ENCODE measurements around the gene PPIAL4G.
A peak's percentile ranks its signal among the peaks of the same experiment; 100 is the strongest.
"Not testable (repeated sequence)": the region's sequence is repeated elsewhere in the genome, so short reads cannot be mapped to it uniquely, and the experiment has no call there.

The PPIAL4G gene

DNA sequence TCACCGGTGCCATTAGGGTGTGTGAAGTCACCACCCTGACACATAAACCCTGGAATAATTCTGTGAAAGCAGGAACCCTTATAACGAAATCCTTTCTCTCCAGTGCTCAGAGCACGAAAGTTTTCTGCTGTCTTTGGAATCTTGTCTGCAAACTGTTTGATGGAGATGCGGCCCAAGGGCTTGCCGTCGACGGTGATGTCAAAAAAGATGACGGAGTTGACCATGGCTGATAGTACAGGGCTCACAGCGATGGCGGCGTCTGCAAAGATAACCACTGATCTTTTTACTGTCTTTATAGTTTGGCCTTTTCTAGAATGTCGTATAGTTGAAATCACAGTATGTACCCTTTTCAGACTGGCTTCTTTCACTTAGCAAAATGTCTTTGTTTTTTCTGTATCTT, at the start of gene PPIAL4G:
Gene PPIAL4G, minus strand, starts transcription at position 274 of the 400 bp plus-strand sequence. Its CDS starts 50 bp downstream, at position 224.
- not testable (repeated sequence) for DNase-seq

DNA sequence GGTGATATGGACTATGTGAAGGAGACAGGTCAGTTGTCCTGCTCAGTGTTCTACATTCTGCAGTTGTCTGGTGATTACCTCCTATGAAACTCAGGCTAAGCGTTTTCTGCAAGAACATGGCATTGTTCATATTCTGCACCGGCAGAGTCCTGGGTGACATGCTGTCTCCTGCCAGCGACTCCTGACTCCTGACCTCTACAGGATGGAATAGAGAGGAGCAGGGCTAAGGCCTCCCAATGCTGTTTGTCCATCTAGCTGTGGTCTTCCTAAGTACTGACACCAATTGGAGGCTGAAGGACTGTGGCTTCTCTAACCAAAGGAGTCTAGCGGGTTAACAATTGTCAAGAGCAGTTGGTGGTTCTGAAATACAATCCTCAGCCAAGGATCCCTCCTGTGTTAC, 49.1 kb upstream of the PPIAL4G start:
- DNase-seq = not testable (repeated sequence)

DNA sequence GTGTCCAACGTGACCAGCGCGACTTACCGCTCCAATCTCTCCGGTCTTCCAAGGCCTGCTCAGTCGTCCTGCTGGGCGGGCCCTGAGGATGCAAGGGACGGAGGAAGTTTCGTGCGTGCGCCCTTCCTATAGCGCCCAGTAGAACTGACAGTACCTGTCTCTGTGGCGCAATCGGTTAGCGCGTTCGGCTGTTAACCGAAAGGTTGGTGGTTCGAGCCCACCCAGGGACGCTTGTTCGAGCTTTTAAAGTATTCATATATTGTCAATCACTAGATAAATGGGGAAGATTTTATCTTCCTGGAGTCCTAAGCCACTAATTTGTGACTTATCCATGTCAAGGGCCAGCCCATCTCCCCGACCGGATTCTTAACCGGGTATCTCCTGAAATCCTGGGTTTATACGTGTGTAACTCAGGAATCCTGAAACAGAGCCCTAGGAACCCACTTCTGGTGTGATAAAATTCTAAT, 46.0 kb upstream of the PPIAL4G start:
- DNase-seq = peak; percentile 51

DNA sequence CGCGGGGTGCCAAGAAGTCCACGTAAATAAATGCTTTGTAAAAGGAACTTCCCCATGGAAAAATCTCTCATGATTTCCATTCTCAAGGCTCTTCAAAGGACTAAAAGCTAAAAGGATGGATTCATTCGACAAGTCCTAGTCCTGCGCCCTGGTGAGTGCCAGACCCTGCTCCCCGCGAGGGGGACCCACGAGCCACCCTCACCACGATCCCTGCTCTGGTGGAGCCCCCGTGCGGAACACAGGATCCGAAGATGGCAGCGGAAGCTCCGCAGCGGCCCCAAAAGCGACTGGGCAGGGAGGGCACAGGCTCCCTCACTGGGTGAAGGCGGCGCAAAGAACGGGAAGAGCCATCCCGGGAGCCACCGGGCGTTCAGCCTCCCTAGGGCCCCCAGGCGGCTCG, 45.5 kb upstream of the PPIAL4G start:
- not testable (repeated sequence) for DNase-seq

DNA sequence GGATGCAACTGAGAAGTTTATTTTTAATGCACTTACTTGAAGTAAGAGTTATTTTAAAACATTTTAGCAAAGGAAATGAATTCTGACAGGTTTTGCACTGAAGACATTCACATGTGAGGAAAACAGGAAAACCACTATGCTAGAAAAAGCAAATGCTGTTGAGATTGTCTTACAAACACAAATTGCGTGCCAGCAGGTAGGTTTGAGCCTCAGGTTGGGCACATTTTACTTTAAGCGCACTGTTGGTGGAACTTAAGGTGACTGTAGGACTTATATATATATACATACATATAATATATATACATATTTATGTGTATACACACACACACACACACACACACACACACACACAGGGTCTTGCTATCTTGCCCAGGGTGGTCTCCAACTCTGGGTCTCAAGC, 43.5 kb upstream of the PPIAL4G start:
- DNase-seq = not testable (repeated sequence)

DNA sequence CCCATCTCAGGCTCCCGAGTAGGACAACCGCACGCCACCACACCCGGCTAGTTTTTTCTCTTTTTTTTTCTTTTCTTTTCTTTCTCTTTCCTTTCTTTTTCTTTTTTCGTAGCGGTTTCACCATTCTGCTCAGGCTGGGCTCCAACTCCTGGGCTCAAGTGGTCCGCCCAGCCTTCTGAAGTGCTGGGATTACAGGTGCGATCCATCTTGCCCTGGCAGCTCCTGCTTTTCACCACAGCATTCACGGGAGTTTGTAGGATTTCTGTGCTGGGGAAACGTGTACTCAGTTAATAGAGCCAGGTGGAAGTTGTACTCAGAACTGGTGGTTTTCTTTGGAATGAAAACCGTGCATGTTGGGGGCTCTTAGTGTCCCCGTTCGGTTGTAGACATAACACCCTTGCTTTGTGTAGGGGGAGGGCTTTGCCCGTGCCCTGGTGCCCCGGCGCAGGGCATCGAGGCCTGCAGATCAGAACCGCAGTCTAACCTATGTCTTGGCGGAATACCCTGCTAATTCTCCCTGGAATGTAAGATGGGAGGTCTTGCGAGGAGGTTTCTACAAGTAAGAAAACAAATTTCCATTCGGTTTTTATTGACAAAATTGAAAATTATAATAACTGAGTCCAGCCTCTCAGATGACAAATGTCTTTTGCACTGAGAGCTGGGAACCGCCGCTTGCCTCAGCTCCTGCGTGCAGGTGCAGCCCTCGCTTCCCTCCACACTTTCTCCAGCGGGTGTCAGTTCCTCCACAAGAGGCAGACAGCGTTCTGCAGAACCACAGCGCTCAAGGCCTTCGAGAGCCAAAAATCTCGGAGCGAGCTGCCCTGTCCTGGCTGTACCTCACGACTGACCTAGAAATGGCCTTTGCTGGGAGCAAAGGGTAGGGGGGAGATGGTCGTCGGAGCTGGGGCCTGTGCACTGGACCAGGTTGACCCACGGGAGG, 40.4 kb upstream of the PPIAL4G start:
- DNase-seq = not testable (repeated sequence)

DNA sequence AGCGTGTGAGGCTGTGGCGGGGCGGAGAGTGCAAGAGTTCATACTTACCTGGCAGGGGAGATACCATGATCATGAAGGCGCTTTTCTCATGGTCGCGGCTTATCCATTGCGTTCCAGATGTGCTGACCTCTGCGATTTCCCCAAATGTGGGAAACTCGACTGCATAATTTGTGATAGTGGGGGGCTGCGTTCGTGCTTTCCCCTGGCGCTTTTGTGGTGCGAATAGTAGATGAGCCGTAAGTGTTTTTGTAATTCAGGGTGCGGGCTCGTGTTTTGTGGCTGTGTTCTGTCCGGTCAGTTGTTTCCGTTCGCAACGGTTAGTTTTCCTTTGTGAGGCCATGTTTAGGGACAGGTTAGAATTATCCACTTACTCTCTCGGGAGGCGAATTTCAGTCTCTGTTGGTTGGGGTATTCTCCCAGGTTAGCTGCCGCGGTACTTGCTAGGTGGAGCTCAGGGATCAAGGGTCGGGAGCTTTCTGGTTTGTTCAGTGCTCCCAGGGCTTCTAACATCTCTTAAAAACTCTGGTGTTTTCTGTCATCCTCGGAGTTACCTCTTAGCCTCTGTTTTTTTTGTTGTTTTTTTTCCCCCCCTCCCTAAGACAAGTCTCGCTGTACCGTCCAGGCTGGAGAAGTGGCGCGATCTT, 39.6 kb upstream of the PPIAL4G start:
- peak; percentile 90 for DNase-seq

DNA sequence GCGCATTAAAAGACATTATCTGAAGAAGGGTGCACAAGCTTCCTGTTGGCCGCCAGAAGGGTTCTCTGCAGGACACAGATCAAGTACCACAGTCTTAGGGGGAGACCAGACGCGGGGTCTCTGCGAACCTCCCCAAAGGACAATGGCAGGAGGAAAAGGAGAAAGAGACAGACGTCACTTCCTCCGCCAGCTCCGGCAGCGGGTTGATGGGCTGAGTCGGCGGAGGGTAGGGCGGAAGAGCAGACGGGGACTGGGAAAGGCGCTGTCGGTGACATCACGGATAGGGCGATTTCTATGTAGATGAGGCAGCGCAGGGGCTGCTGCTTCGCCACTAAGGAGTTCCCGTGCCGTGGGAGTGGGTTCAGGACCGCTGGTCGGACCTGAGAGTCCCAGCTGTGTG, 39.0 kb upstream of the PPIAL4G start:
- DNase-seq = peak; percentile 81

DNA sequence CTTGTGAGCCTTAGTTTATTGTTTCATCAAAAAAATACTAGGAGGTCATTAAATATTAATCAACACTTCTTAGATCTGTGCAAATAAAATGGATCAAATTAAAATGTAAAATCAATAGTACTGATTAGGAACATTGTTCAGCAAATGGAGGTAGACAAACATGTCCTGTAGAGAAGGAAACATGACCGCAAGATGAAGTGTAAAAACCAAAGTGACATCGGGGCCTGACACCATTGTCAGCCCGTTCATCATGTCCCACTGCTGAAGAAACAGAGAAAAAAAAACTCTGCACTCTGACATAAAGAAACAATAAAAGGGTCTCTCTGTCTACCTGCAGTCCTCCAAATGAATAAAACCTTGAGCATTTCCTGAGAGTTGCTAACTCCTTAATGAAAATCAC, 31.2 kb upstream of the PPIAL4G start:
- DNase-seq = not testable (repeated sequence)

DNA sequence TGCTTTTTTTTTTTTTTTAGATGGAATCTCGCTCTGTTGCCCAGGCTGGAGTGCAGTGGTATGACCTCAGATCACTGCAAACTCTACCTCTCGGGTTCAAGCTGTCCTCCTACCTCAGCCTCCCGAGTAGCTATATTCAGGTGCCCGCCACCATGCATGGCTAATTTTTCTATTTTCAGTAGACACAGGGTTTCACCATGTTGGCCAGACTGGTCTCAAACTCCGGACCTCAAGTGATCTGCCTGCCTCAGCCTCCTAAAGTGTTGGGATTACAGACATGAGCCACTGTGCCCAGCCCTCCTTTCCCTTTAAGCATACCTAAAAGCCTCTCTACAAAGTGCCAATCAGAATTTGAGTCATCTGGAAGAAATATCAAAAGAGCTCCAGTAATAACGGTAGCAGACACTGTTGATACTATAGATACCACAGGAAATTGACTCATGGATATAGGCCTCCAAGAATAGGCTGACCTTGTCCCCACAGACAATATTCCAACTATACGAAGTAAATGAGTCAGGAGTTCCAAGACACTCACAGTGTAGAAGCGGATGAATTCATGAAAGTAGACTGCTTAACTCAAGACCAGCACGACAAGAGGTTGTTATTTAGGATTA, 29.6 kb upstream of the PPIAL4G start:
- DNase-seq = not testable (repeated sequence)

DNA sequence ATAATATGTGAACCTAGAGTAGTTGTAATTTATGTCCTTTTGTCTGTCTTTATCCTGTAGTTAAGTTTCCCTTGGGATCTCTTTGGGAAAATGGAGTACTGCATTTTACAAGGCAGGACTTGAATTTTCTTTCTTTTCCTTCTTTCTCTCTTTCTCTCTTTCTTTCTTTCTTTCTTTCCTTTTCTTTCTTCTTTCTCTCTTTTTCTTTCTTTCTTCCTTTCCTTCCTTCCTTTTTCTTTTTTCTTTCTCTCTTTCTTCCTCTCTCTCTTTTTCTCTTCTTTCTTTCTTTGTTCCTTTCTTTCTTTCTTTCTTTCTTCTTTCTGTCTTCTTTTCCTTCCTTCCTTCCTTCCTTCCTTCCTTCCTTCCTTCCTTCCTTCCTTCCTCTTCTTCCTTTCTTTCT, 10.8 kb upstream of the PPIAL4G start:
- not testable (repeated sequence) for DNase-seq

DNA sequence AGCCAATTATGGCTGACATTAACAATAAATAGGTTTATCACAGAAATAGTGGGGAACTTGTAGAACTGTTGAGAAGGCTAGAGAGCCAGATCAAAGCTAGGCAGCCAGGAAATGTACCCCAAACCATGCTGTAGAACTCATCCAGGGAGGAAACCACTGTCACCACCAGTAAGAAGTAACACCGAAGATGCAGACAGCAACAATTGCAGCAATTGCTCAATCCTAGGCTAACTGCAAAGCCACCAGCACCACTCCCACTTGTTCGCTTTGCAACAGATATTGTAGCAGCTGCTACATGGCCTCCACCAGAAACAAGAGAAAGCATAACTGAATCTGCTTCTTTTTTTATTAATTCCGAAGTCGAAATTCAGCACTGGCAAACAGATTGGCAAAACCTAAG, 2.0 kb downstream of the PPIAL4G start:
- not testable (repeated sequence) for DNase-seq

DNA sequence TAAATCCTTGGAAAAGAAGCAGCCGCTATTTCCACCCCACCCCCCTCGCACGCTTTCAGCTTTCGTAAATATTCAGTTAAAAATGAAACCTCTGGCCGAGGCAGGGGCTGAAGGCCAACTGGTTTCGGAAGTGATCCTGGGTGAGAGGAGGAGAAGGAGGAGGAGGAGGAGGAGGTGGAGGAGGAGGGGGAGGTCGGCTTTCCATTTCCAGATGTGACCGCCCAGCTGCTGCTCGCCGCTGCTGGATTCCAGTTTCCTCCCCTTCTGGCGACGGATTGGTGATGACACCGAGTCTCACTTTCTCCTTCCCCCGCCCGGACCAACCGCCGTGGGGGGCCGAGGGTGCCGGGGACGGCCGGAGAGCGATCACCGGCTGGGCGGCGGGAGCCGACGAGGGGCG, 23.4 kb downstream of the PPIAL4G start:
- DNase-seq = not testable (repeated sequence)

DNA sequence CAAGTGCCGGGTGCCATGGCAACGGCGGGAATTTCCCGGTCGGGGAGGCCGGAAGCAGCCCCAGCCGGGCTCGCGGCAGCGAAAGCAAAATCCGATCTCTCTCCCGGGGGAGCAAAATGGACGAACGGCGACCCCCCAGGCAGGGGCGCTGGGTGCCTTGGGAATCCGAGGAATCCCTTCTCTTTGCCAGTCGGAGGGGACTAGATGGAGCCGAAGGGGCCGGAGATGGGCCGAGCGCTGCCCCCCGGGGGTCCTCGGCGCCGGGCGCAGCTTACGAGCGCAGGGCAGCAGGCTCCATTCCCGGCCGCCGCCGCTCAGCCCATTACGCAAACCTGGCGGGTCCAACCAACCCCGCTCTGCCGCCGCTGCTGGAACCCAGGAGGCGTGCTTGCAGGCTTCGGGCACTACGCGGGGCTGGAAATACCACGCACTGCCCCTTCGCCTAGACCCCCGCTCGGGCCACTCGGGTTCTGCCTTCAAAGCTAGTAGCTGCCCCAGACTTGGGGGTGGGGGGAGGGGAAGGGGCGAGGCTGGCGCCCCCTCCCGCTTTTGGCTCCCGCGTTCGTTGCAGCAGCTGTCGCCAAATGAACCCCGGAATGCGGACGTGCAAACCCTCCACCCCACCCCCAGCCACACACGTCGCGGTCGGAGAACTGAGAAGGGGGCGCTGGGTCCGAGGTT, 24.1 kb downstream of the PPIAL4G start:
- not testable (repeated sequence) for DNase-seq

DNA sequence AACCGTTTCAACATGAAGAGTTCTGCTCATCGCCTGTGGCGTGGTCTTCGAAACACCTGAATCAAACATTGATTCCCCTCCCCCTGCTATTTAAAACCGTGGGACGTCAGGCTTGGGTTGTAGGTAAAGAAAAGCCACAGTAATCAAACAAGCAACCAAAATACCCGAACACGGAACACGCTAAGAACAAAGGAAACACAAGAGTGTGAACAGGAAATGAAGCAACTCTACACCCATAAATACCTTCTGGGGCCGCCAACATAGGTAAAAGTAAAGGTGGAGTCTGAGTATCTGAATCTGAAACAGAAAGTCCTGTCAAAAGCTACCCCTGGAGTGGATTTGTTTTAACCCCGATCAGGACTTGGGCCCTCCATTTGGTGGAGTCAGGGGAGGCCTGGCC, 24.7 kb downstream of the PPIAL4G start:
- not testable (repeated sequence) for DNase-seq

DNA sequence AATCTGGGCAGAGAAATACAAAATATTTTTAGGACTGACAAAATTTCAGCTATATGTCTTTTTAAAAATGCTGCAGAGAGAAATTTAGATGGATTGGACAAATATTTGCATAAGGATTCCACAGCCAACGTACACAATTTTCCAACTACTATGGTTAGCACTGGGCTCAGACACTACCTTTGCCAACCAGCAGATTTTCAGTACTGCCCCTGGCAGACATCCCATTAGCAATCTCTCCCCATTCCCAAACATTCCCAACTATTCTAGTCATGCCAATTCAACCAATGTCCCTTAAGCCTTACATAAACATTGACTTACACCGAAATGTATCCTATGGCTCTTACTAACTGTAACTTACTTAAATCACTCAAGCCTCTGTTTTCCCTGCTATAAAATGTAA, 30.3 kb downstream of the PPIAL4G start:
- DNase-seq = not testable (repeated sequence)

DNA sequence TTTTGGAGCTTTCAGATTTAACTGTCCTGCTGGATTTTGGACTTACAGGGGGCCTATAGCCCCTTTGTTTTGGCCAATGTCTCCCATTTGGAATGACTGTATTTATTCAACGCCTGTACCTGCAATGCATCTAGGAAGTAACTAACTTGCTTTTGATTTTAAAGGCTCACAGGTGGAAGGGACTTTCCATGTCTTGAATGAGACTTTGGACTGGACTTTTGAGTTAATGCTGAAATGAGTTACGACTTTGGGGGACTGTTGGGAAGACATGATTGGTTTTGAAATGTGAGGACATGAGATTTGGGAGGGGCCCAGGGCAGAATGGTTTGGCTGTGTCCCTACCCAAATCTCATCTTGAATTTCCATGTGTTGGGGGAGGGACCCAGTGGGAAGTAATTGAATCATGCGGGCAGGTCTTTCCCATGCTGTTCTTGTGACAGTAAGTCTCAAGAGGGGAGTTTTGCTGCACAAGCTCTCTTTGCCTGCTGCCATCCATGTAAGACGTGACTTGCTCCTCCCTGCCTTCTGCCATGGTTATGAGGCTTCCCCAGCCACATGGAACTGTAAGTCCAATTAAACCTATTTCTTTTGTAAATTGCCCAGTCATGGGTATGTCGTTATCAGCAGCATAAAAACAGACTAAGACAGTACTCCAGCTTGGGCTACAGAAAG, 43.3 kb downstream of the PPIAL4G start:
- not testable (repeated sequence) for DNase-seq

DNA sequence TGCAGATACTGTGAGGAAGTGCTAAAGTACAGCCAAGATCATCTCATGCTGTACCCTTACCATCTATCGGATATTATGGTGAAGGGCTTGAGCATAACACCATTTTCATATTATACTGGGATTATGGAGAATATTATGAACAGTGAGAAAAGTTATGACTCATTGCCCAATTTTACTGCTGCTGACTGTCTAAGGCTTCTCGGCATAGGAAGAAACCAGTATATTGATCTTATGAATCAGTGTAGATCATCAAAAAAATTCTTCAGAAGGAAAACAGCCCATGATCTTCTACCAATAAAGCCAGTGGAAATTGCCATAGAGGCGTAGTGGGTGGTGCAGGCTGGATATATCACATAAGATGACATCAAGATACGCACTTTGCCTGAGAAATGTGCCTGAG, 47.7 kb downstream of the PPIAL4G start:
- no peak for DNase-seq

DNA sequence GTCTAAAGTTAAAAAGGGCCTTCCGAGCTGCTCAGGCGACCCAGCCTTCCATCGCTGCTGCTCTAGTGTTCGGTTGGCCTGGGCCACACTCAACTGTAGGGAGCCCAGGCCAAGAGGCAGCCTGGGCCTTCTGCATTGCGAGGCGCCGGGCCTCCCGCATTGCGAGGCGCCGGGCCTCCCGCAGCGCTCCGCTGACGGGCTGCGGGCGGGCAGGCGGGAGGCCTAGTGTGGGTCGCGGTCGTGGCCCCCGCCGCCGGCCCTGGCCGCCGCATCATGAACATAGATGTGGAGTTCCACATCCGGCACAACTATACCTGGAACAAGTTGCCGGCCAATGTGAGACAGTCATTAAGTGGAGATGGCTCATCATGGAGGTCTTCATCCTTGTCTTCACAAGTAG, 48.3 kb downstream of the PPIAL4G start:
- no peak for DNase-seq

DNA sequence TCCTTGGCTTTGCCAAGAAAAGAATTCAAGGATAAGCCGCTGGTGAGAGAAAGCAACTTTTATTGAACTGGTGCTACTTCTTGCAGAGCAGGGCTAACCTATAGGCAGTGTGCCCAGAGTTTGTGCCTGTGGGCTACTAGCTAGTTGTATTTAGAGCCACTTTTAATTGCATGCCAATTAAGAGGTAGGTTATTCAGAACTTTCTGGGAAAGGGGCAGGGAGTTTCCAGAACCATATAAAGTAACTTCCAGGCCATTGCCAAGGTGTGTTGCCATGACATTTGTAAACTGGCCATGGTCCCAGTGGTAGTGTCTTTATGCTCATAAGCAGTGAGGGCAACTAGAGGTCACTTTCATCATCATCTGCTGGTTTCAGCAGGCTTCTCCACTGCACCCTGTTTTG, 50.2 kb downstream of the PPIAL4G start:
- not testable (repeated sequence) for DNase-seq

Measured in NCI-H510A treated with DMSO at 0.1 percent for 48 hours (cell line).